ENCODE measurements around the gene METTL4. TPM values are rescaled to one million over a fixed set of nuclear protein-coding genes. Genes with fewer than 3 reads are reported as not detected.
"Not testable (repeated sequence)": the region's sequence is repeated elsewhere in the genome, so short reads cannot be mapped to it uniquely, and the experiment has no call there.

The METTL4 gene
- total RNA-seq, 1 donor from 2014 or later = 6.9 TPM

GRCh38 chr18:2568129-2568528, 3.2 kb downstream of the METTL4 start:
- no peak for DNase-seq (ENCODE audit: low spot score)

GRCh38 chr18:2564373-2564772, 6.9 kb downstream of the METTL4 start:
- no peak for DNase-seq (ENCODE audit: low spot score)

- DNase-seq (ENCODE audit: low spot score) = no peak
Measured at GRCh38 chr18:2559249-2559648, 12.1 kb downstream of the METTL4 start.

GRCh38 chr18:2557536-2557935, 13.8 kb downstream of the METTL4 start:
- DNase-seq (ENCODE audit: low spot score) = no peak

GRCh38 chr18:2555895-2556294, 15.4 kb downstream of the METTL4 start:
- DNase-seq (ENCODE audit: low spot score) = no peak

- no peak for DNase-seq (ENCODE audit: low spot score)
Measured at GRCh38 chr18:2554696-2555095, 16.6 kb downstream of the METTL4 start.

- DNase-seq (ENCODE audit: low spot score) = no peak
Measured at GRCh38 chr18:2551425-2551824, 19.9 kb downstream of the METTL4 start.

GRCh38 chr18:2549462-2549861, 21.8 kb downstream of the METTL4 start:
- DNase-seq (ENCODE audit: low spot score) = no peak

- no peak for DNase-seq (ENCODE audit: low spot score)
Measured at GRCh38 chr18:2547477-2548087, 23.7 kb downstream of the METTL4 start.

- DNase-seq (ENCODE audit: low spot score) = no peak
Measured at GRCh38 chr18:2545155-2545554, 26.1 kb downstream of the METTL4 start.

- not testable (repeated sequence) for DNase-seq (ENCODE audit: low spot score)
Measured at GRCh38 chr18:2541925-2542563, 29.3 kb downstream of the METTL4 start.

GRCh38 chr18:2540575-2540974, 30.7 kb downstream of the METTL4 start:
- DNase-seq (ENCODE audit: low spot score) = no peak

- no peak for DNase-seq (ENCODE audit: low spot score)
Measured at GRCh38 chr18:2538844-2539243, 32.5 kb downstream of the METTL4 start.

GRCh38 chr18:2538236-2538635, 33.1 kb downstream of the METTL4 start:
- no peak for DNase-seq (ENCODE audit: low spot score)

- no peak for DNase-seq (ENCODE audit: low spot score)
Measured at GRCh38 chr18:2537296-2537695, 34.0 kb downstream of the METTL4 start.

GRCh38 chr18:2536493-2536892, 34.8 kb downstream of the METTL4 start:
- no peak for DNase-seq (ENCODE audit: low spot score)

GRCh38 chr18:2536063-2536462, 35.2 kb downstream of the METTL4 start:
- no peak for DNase-seq (ENCODE audit: low spot score)

GRCh38 chr18:2535419-2535910, 35.8 kb downstream of the METTL4 start:
- no peak for DNase-seq (ENCODE audit: low spot score)

- no peak for DNase-seq (ENCODE audit: low spot score)
Measured at GRCh38 chr18:2534906-2535305, 36.4 kb downstream of the METTL4 start.

- no peak for DNase-seq (ENCODE audit: low spot score)
Measured at GRCh38 chr18:2532797-2533196, 38.5 kb downstream of the METTL4 start.

- no peak for DNase-seq (ENCODE audit: low spot score)
Measured at GRCh38 chr18:2531751-2532150, 39.6 kb downstream of the METTL4 start.

GRCh38 chr18:2529154-2529553, 42.2 kb downstream of the METTL4 start:
- DNase-seq (ENCODE audit: low spot score) = no peak

GRCh38 chr18:2526329-2526728, 45.0 kb downstream of the METTL4 start:
- no peak for DNase-seq (ENCODE audit: low spot score)

Data from mesenteric fat pad (tissue), 1 donor.